Ovary (tissue), 9 donors: ENCODE measurements around the gene BBOF1. TPM values are rescaled to one million over a fixed set of nuclear protein-coding genes. Genes with fewer than 3 reads are reported as not detected.

ENCODE experiments used
- DNase-seq, 5 donors: peaks; one replicate each; pipeline ENCODE4 v3.0.0-alpha.2; 2019 to 2020
- H3K27ac ChIP-seq, 2 donors: fragments of 200-600 bp; one replicate each; pipeline versions ENCODE4 v1.5.1 to v1.8.0; 2019 to 2022
- H3K27me3 ChIP-seq: fragments of 200-600 bp; one replicate; pipeline ENCODE4 v1.8.0; 2022
- H3K36me3 ChIP-seq: fragments of 200-600 bp; sonication (generic); one replicate; pipeline ENCODE4 v1.5.1; 2019
- H3K4me1 ChIP-seq: one replicate; pipeline ENCODE4 v1.8.1; 2013; ENCODE audit warnings: mild to moderate bottlenecking, moderate library complexity; ENCODE audit not compliant: insufficient read depth
- H3K4me3 ChIP-seq: fragments of 200-600 bp; sonication (generic); one replicate; pipeline ENCODE4 v1.5.1; 2017
- H3K9me3 ChIP-seq, 2 donors: fragments of 200-600 bp in 1 of 2; sonication (generic) in 1 of 2; one replicate each; pipeline versions ENCODE4 v1.5.1 to v1.8.1; 2013 to 2019; ENCODE audit warnings: mild to moderate bottlenecking in 1 of 2, moderate library complexity in 1 of 2
- CTCF ChIP-seq, 3 donors: fragments of 450-650 bp in 2 of 3; fragments of 200-600 bp in 1 of 3; IDR thresholded peaks; one replicate each; pipeline versions ENCODE4 v1.5.1 to v1.8.0; 2016 to 2022; ENCODE audit warnings: antibody characterized with exemption in 3 of 3, mild to moderate bottlenecking in 1 of 3
- EP300 ChIP-seq: sonication (generic); formaldehyde crosslinking; IDR thresholded peaks from one replicate; pipeline ENCODE4 v1.6.1; 2017; ENCODE audit warnings: antibody characterized with exemption
- POLR2A ChIP-seq: fragments of 450-650 bp; IDR thresholded peaks from one replicate; pipeline ENCODE4 v1.6.1; 2017; ENCODE audit warnings: antibody characterized with exemption, mild to moderate bottlenecking, moderate library complexity
- WGBS, 3 donors: extraction: QIAGEN DNeasy Blood & Tissue Kit in 1 of 3; methylation state at CpG; one replicate each; pipeline versions ENCODE4 v1.1.5 to v1.1.7; 2013 to 2017; 5-methylcytosine and 5-hydroxymethylcytosine counted together
- intact Hi-C, 4 donors: fragments of 100-400 bp; cut with DNase I; formaldehyde crosslinking; loops; one replicate each; pipeline versions ENCODE4 v1.11.0 to v1.15.1; 2022 to 2023
- polyA plus RNA-seq, 2 donors: library from polyadenylated mRNA; stranded (reverse); fragments of 200-250 nt in 1 of 2; fragments of 350-450 nt in 1 of 2; fragmentation: Illumina TruSeq in 1 of 2; extraction: RNeasy Lipid Tissue Mini Kit (QIAGEN cat#74804) in 1 of 2; gene quantifications; one replicate each; pipeline ENCODE4 v1.2.3, GENCODE V29; 2013 to 2014
- total RNA-seq, 7 donors: library from RNA; depleted of rRNA in 2 of 7; stranded (reverse); fragments of >200 nt in 2 of 7; fragmentation: NEBNext Ultra II Directional in 3 of 7; extraction: Animal tissue kit (Norgen Biotek cat#: 25700) in 3 of 7; gene quantifications; one replicate each; pipeline versions ENCODE4 v1.1.0 to v1.2.4, GENCODE V29; 2016 to 2023
- donor health status: DM: no; HTN: no; CAD: no; lungs with moderate emphysema.
- donor health status: DM: no; HTN: no; CAD: no.
- donor health status: Bipolar disorder and iron deficiency.
- donor health status: DM: yes; HTN: yes; CAD: no.
- donor health status: DM: no; HTN: no; CAD: no.
- donor health status: DM: yes; HTN: yes; CAD: no.

Gene BBOF1
- total and polyA plus RNA-seq, 9 donors: 1.7 to 16.5 (median 4.9) TPM

GRCh38 chr14:74062809-74063150, 43.6 kb downstream of the BBOF1 start:
- 84 to 92% (median 88%) methylated on average over 2 of the region's 2 CpGs for WGBS, 3 donors
- H3K36me3 ChIP-seq: no peaks in the 10 kb centered on the region
- no peak overlapping the region for H3K27ac ChIP-seq
- H3K4me1 ChIP-seq: no peaks in the 10 kb centered on the region
- no peak overlapping the region for H3K4me3 ChIP-seq
- H3K9me3 ChIP-seq: no peaks in the 10 kb centered on the region
- no peaks in the 10 kb centered on the region for H3K27me3 ChIP-seq
- no peak for TF ChIP-seq POLR2A
- TF ChIP-seq EP300: no peak
- no peak for TF ChIP-seq CTCF (IDR thresholded peaks at IDR 0.05)
- DNase-seq: no peak
- intact Hi-C loops: no loop called here

- H3K27ac ChIP-seq: no peak overlapping the region
- no peaks in the 10 kb centered on the region for H3K9me3 ChIP-seq
- TF ChIP-seq CTCF (IDR thresholded peaks at IDR 0.05) (no peak), EP300 (no peak), POLR2A (no peak)
- H3K4me1 ChIP-seq: no peaks in the 10 kb centered on the region
- no peak for DNase-seq
- intact Hi-C loops: no loop called here
- no peak overlapping the region for H3K4me3 ChIP-seq
- H3K36me3 ChIP-seq: no peaks in the 10 kb centered on the region
- H3K27me3 ChIP-seq: no peaks in the 10 kb centered on the region
These were observed 45.3 kb downstream of the BBOF1 start for GRCh38 chr14:74064426-74064825.

- Histone ChIP-seq H3K27ac (no peak overlapping the region), H3K4me1 (no peaks in the 10 kb centered on the region), H3K36me3 (no peaks in the 10 kb centered on the region), H3K27me3 (no peaks in the 10 kb centered on the region), H3K9me3 (no peaks in the 10 kb centered on the region), H3K4me3 (no peak overlapping the region)
- intact Hi-C loops: no loop called here
- TF ChIP-seq EP300: no peak
- 85 to 89% (median 88%) methylated on average over 3 of the region's 3 CpGs for WGBS, 3 donors
- DNase-seq: no peak
These were observed 45.7 kb downstream of the BBOF1 start for GRCh38 chr14:74064883-74065282.

DNA sequence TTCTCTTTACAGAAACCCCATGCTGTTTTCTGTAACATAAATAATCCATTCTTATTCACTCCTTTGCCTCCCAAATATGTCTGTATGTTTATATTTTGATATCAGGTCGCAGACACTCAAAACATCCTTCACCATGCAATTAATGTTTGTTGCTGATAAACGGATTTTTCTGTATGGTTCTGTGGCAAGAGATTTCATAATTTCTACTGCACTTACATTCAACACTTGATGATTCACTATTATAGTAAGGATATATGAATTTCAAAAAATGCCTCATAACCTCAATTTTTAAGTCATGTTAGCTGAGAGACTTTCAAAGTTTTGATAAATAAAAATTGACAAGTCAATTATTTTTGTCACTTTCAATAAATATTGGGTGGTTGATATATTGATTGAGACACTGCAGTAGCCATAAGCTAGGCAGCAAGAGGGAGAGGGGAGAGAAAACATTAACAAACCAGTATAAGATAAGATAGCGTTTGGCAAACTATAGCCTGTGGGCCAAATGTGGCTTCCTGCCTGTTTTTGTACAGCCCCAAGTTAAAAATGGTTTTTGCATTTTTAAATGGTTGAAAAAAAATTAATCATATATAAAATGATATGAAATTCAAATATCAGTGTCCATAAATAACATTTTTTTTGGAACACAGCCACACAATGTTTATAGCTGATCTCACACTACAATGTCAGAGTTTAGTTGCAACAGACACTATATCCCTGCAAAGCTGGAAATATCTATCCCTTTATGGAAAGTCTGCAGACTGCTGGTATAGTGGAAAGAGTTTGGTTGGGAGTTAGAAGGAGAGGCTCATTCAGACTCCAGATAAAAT, 46.8 kb downstream of the BBOF1 start:
- H3K9me3 ChIP-seq: no peaks in the 10 kb centered on the region
- WGBS, 3 donors: 37 to 53% (median 39%) methylated on average over 3 of the region's 3 CpGs
- H3K27ac ChIP-seq: no peak overlapping the region
- TF ChIP-seq CTCF (IDR thresholded peaks at IDR 0.05) (no peak), EP300 (no peak)
- H3K4me3 ChIP-seq: no peak overlapping the region
- no peaks in the 10 kb centered on the region for H3K27me3 ChIP-seq
- no peak for DNase-seq
- no peaks in the 10 kb centered on the region for H3K4me1 ChIP-seq
- intact Hi-C loops: no loop called here
- H3K36me3 ChIP-seq: no peaks in the 10 kb centered on the region

DNA sequence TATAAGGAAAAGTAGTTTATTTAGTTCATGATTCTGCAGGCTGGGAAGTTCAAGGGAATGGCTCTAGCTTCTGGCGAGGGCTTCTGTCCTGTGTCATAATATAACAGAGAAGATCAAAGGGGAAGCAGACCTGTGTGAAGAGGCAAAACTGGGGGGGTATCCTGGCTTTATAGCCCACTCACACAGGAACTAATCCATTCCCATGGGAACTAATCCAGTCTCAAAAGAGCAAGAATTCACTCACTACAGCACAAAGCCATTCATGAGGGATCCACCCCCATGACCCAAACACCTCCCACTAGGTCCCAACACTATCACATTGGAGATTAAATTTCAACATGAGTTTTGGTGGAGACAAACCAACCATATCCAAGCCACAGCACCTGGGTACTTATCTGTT, 58.3 kb downstream of the BBOF1 start:
- 30 to 75% (median 74%) methylated on average over 1 of the region's 1 CpG for WGBS, 3 donors
- H3K4me1 ChIP-seq: peaks cover 2% of the 10 kb centered on the region
- H3K36me3 ChIP-seq: no peaks in the 10 kb centered on the region
- intact Hi-C loops: no loop called here
- no peak overlapping the region for H3K27ac ChIP-seq
- no peaks in the 10 kb centered on the region for H3K9me3 ChIP-seq
- no peaks in the 10 kb centered on the region for H3K27me3 ChIP-seq
- DNase-seq: no peak
- TF ChIP-seq POLR2A (no peak), CTCF (IDR thresholded peaks at IDR 0.05) (no peak), EP300 (no peak)
- no peak overlapping the region for H3K4me3 ChIP-seq
